Right kidney (tissue), 9 donors: Measurements from ENCODE around the gene MCAT.
A peak's percentile ranks its signal among the peaks of the same experiment; 100 is the strongest.

Experiments used
- DNase-seq: peaks from one replicate; pipeline ENCODE4 v3.0.0-alpha.2; 2016
- long read RNA-seq, 8 donors: transcript quantifications; one replicate each; lab custom pipeline, GENCODE V29; 2026

MCAT gene
- long read RNA-seq, donor 1, transcript MCAT-202 (3 exons, 1,134 nt) = minor isoform, 7 of 25 reads
- long read RNA-seq, donor 1, transcript MCAT-201 (4 exons, 2,056 nt) = major isoform, 17 of 25 reads
- long read RNA-seq, donor 1, partial matches to known transcripts = 0 of 25 reads
- long read RNA-seq, donor 1, other reads (novel, unspliced or antisense) = 0 of 25 reads
- long read RNA-seq, donor 2, transcript MCAT-202 (3 exons, 1,134 nt) = minor isoform, 5 of 19 reads
- long read RNA-seq, donor 2, transcript MCAT-201 (4 exons, 2,056 nt) = major isoform, 13 of 19 reads
- long read RNA-seq, donor 2, partial matches to known transcripts = 0 of 19 reads
- long read RNA-seq, donor 2, other reads (novel, unspliced or antisense) = 0 of 19 reads
- long read RNA-seq, donor 3, partial matches to known transcripts = 0 of 7 reads
- long read RNA-seq, donor 3, other reads (novel, unspliced or antisense) = 0 of 7 reads
- long read RNA-seq, donor 4, transcript MCAT-202 (3 exons, 1,134 nt) = major isoform, 8 of 11 reads
- long read RNA-seq, donor 4, partial matches to known transcripts = 0 of 11 reads
- long read RNA-seq, donor 4, other reads (novel, unspliced or antisense) = 0 of 11 reads
- long read RNA-seq, donor 5, transcript MCAT-201 (4 exons, 2,056 nt) = minor isoform, 6 of 16 reads
- long read RNA-seq, donor 5, transcript MCAT-202 (3 exons, 1,134 nt) = major isoform, 8 of 16 reads
- long read RNA-seq, donor 5, partial matches to known transcripts = 0 of 16 reads
- long read RNA-seq, donor 5, other reads (novel, unspliced or antisense) = 0 of 16 reads
- long read RNA-seq, donor 6, partial matches to known transcripts = 0 of 8 reads
- long read RNA-seq, donor 6, other reads (novel, unspliced or antisense) = 0 of 8 reads
- long read RNA-seq, donor 7, transcript MCAT-202 (3 exons, 1,134 nt) = minor isoform, 10 of 26 reads
- long read RNA-seq, donor 7, transcript MCAT-201 (4 exons, 2,056 nt) = major isoform, 15 of 26 reads
- long read RNA-seq, donor 7, partial matches to known transcripts = 0 of 26 reads
- long read RNA-seq, donor 7, other reads (novel, unspliced or antisense) = 0 of 26 reads
- long read RNA-seq, donor 8, transcript MCAT-201 (4 exons, 2,056 nt) = major isoform, 12 of 20 reads
- long read RNA-seq, donor 8, transcript MCAT-202 (3 exons, 1,134 nt) = minor isoform, 7 of 20 reads
- long read RNA-seq, donor 8, partial matches to known transcripts = 0 of 20 reads
- long read RNA-seq, donor 8, other reads (novel, unspliced or antisense) = 0 of 20 reads

GRCh38 chr22:43142880-43143562, at the start of gene MCAT:
MCAT (minus strand) TSS chr22:43143398; CDS start chr22:43143348, 50 bp downstream.
- peak; percentile 95 for DNase-seq

- DNase-seq = no peak
Measured at GRCh38 chr22:43191831-43192230, 48.6 kb upstream of the MCAT start.

- DNase-seq = no peak
Measured at GRCh38 chr22:43188829-43189545, 45.8 kb upstream of the MCAT start.

GRCh38 chr22:43187171-43188099, 44.2 kb upstream of the MCAT start:
- peak; percentile 94 for DNase-seq

GRCh38 chr22:43186272-43187170, 43.3 kb upstream of the MCAT start, which contains the start of gene TTLL12:
TTLL12 (minus strand) TSS chr22:43187134; CDS start chr22:43187069, 65 bp downstream.
- DNase-seq = peak; percentile 83

- peak; percentile 55 for DNase-seq
Measured at GRCh38 chr22:43185860-43186261, 42.7 kb upstream of the MCAT start.

- no peak for DNase-seq
Measured at GRCh38 chr22:43183496-43184277, 40.5 kb upstream of the MCAT start.

- DNase-seq = no peak
Measured at GRCh38 chr22:43182726-43183125, 39.5 kb upstream of the MCAT start.

GRCh38 chr22:43182118-43182517, 38.9 kb upstream of the MCAT start:
- no peak for DNase-seq

GRCh38 chr22:43181321-43182076, 38.3 kb upstream of the MCAT start:
- DNase-seq = no peak

- DNase-seq = no peak
Measured at GRCh38 chr22:43180670-43181069, 37.5 kb upstream of the MCAT start.

- no peak for DNase-seq
Measured at GRCh38 chr22:43179911-43180195, 36.7 kb upstream of the MCAT start.

- DNase-seq = no peak
Measured at GRCh38 chr22:43179146-43179910, 36.1 kb upstream of the MCAT start.

GRCh38 chr22:43177479-43177878, 34.3 kb upstream of the MCAT start:
- no peak for DNase-seq

- DNase-seq = no peak
Measured at GRCh38 chr22:43176090-43176489, 32.9 kb upstream of the MCAT start.

GRCh38 chr22:43174941-43175531, 31.8 kb upstream of the MCAT start:
- DNase-seq = no peak
